Measurements from ENCODE around the gene PLPPR4.

DNA sequence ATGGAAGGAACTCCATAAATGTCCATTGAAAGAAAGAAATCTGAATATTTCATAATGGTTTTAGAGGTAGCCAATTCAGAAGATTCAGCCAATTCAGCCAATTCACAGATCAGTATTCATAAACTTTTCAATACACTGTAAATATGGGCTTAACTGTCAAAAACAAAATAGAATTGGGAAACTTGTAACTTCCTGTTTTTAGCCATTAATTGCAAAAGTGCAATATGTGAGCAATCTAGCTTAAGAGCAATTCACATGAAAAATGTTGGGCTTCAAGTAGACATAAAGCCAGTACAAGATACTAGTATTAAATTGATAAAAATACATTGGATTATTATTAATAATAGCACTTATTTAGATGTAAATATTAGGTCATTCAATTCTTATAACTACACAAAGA lies 27.5 kb upstream of the PLPPR4 start:
- TF ChIP-seq, protein P1, sequence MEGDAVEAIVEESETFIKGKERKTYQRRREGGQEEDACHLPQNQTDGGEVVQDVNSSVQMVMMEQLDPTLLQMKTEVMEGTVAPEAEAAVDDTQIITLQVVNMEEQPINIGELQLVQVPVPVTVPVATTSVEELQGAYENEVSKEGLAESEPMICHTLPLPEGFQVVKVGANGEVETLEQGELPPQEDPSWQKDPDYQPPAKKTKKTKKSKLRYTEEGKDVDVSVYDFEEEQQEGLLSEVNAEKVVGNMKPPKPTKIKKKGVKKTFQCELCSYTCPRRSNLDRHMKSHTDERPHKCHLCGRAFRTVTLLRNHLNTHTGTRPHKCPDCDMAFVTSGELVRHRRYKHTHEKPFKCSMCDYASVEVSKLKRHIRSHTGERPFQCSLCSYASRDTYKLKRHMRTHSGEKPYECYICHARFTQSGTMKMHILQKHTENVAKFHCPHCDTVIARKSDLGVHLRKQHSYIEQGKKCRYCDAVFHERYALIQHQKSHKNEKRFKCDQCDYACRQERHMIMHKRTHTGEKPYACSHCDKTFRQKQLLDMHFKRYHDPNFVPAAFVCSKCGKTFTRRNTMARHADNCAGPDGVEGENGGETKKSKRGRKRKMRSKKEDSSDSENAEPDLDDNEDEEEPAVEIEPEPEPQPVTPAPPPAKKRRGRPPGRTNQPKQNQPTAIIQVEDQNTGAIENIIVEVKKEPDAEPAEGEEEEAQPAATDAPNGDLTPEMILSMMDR (IDR thresholded peaks at IDR 0.05), result no peak
- TF ChIP-seq EZH2 (IDR thresholded peaks at IDR 0.05), result no peak
- TF ChIP-seq EZH2phosphoT487 (IDR thresholded peaks at IDR 0.05), result no peak
